Measurements from ENCODE around the gene GCK.

The GCK gene

GRCh38 chr7:44102846-44103565 is 86.2 kb downstream of the GCK start:
- no peak for DNase-seq

GRCh38 chr7:44101966-44102845 is 87.0 kb downstream of the GCK start:
- no peak for DNase-seq

GRCh38 chr7:44101303-44101965 is 87.8 kb downstream of the GCK start:
- DNase-seq, result no peak

GRCh38 chr7:44100458-44101302 is 88.6 kb downstream of the GCK start:
- DNase-seq, result no peak

GRCh38 chr7:44099669-44100068 is 89.6 kb downstream of the GCK start:
- no peak for DNase-seq

GRCh38 chr7:44098092-44099068 is 90.9 kb downstream of the GCK start:
- DNase-seq, result no peak

- DNase-seq, result no peak
These were observed 91.9 kb downstream of the GCK start for GRCh38 chr7:44097064-44097932.

- DNase-seq, result no peak
These were observed 92.8 kb downstream of the GCK start for GRCh38 chr7:44096326-44096881.

GRCh38 chr7:44095781-44096180 is 93.5 kb downstream of the GCK start:
- no peak for DNase-seq

GRCh38 chr7:44094883-44095592 is 94.2 kb downstream of the GCK start:
- no peak for DNase-seq

GRCh38 chr7:44094365-44094764 is 94.9 kb downstream of the GCK start:
- DNase-seq, result no peak
